GM18520 (cell line): ENCODE results near the gene GLIS1.

Source experiments
- ATAC-seq: cut with Tn5 transposase; IDR thresholded peaks from one replicate; pipeline ENCODE4 v1.9.1; 2021; ENCODE audit not compliant: unreplicated experiment

GLIS1 gene

DNA sequence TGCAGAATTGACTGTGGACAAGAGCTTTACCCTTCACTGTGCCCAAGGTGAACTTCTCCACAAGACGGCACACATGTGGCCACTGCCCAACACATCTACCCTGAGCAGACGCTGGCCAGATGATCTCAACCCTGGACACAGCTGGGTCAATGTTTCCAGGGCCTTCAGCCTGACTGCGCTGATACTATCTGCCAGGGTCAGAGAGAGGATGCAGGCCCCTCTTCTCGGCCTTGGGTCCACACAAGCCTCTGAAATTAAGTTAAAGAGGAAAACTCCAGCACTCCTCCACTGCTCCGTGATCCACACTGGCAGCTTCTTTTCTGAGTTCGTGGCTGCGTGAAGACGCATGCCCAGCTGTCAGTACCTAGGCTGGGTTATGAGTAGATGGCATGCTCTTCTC is 58.1 kb downstream of the GLIS1 start:
- no peak for ATAC-seq

DNA sequence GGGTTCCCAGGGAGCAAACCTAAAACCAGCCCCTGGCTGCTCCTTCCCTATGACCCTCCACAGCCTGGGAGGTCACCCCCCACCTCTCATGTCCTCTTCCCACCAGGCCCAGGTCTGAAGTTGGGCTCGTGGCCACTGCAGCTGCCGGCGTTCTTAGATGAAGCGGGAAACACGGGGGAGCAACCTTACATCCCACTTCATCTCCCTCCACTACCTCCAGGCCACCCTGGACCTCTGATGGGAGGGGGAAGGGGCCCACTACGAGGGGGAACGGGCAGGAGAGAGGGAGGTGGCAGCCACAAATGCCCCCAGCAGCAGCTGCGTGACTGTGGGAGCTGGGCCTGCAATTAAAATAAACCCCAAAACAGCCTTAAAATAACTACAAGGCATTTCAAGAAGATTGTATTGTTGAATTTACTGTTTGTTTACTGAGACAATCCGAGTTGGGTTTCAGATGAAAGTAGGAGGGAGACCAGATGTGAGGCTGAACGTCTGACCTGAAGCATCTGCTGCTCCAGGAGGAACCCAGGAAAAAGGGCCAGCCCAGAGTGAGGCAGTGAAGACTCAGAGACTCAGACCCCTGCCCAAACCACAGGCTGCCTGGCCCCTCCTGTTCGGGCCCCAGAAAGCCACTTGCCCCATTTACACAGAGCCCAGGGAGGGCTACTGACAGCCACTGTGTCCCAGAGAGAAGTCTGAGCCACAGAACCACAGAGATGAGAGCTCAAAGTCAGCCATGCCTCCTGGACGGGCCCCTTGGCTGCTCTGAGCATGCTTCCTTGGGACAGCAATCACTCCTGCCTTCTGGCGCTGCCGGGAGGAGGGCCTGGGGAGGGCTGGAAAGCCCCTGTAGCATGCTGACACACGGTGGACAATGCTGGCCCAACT is 59.8 kb downstream of the GLIS1 start:
- ATAC-seq = no peak

DNA sequence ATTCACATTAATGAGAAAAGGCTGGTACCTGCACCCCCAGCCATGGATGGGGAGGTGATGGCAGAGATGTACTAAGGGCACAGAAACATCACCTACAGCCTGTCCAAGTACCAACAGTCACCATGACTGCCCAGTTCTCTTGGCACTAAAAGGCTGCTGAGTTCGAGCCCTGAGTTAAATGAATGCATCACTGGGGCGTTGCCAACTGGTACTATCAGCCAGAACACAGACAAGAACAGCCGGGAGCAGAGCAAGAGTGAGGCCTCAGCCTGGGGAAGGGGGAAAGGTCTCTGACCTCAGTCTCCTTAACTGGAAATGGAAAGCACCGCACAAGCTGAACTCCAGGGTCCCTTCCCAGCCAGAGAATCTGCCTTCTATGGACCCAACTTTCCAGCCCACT is 60.5 kb downstream of the GLIS1 start:
- no peak for ATAC-seq

DNA sequence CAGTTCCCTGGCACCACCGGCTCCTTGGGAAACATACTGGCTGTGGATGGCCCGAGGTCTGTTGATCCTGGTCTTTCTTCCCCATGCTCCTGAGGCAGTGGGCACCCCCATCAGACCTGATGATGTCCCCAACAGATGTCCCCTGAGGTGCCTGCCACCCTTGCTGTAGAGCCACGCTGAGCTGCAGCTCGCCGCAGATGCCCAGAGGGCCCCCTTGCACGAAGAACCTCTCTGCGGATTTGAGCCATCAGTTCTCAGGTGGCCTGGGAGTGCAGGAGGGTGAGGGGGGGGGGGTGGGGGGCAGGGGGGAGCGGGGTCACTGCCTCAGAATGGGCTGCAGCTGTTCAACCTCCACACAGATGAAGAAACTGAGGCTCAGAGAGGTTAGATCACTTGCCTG is 60.9 kb downstream of the GLIS1 start:
- ATAC-seq = no peak

DNA sequence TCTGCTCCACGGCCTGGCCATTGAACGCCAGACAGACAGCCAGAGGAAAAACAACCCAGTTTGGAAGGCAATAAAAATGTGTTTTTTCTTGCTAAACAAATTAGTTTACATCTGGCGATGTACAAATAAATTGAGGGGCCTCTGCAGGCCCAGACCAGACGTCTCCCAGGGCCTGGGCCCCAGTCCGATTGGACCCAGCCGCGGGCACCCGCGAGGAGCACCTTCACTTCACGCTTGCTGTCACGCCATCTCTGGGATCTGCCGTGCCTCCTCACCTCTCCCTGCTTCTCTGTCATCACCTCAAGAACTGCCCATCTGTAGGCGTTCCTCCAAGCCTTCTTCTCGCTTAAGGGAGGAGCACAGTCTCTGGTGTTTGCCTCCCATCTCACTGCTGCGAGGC is 61.5 kb downstream of the GLIS1 start:
- ATAC-seq = no peak

DNA sequence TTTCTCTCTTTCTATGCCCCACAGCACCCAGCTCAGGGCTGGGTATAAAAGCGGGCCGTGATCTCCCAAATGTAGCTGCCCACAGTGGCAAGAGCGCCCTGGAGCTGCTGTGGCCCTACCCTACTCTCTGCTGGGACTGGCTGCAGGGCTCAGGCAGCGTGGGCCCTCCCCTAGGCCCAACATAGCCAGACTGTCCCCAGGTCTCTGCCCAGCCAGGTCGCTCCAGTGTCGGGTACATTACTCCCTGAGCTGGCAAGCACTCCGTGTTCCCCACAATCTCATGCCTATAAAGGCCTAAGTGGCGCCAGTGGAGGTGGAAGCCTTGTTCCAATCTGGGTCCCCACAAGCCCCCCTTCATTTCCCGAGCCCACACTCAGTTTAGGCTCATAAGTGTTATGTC is 66.2 kb downstream of the GLIS1 start:
- ATAC-seq = no peak

DNA sequence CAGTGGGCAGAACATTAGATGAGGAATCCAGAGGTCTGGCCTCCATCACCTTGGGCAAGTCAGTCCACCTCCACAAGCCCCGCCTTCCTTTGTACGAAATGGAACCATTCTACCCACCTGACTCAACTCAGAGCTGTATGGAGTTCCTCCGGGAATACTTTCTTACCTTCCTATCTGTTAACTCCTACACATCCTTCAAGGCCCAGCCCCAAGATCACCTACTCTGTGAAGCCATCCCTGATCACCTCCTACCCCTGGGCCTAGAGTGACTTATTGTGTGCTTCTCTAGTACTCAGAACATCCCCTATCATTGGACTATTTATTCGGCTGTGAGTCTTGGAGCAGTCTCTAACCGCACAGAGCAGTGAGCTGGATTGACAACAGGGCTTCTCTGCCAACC is 66.7 kb downstream of the GLIS1 start:
- no peak for ATAC-seq

DNA sequence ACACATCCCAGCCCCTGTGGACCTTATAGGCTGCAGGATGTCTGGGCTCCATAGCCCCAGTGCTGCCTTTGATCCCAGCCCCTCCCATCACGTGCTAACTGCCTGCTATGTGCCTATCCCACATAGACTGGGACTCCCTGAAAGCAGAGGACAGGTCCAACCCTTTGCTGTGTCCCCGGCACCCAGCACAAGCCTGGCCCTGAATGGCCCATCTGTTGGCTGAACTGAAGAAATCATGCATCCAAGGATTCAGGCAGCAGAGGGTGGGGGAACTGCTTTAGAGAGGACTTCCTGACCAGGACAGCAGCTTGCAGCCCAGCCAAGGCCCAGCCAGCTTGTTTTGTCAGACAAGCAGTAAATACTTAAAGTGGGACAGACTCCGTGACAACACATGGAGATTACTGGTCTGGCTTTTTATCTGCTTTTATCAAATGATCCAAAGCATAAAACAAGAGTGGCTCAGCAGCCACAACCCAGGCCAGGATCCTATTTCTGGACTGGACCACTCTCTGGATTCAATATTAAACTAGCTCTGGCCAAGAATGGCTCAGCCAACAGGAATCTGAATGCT is 69.3 kb downstream of the GLIS1 start:
- no peak for ATAC-seq

DNA sequence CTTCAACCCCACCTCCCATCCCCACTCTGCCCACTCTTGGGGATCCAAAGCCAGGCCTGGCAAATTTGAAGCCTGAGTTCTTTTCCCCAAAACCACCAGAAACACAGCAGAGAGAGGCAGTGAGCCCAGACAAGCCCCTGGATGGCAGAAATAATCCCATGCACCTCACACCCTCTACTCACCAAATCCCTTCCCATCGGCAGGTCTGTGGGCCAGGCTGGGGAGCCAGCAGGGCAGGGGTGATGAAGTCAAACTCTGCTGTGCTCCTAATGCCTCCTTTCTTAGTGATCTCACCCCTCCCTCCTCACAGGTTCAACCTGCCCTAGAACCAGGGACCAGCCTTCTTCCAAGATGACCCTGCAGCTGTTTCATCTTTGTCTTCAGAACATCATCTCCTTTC is 72.4 kb downstream of the GLIS1 start:
- ATAC-seq = no peak

DNA sequence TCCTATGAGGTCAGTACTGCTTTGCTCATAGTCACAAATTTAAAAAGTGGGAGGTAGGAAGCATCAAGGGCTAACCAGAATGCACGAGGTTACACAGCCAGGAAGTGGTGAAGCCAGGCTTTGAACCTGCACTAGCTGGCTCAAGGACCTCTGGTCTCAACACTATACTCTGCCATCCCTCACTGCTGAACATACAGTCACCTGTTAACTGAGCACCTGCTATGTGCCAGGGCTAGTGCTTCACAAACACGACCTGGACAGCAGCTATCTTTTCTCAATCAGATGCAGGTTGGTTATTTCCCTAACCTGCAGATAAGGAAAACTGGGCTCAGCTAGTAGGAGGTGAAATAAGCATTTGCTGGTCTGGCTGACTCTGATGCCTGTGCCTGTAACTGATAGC is 73.0 kb downstream of the GLIS1 start:
- ATAC-seq = no peak

DNA sequence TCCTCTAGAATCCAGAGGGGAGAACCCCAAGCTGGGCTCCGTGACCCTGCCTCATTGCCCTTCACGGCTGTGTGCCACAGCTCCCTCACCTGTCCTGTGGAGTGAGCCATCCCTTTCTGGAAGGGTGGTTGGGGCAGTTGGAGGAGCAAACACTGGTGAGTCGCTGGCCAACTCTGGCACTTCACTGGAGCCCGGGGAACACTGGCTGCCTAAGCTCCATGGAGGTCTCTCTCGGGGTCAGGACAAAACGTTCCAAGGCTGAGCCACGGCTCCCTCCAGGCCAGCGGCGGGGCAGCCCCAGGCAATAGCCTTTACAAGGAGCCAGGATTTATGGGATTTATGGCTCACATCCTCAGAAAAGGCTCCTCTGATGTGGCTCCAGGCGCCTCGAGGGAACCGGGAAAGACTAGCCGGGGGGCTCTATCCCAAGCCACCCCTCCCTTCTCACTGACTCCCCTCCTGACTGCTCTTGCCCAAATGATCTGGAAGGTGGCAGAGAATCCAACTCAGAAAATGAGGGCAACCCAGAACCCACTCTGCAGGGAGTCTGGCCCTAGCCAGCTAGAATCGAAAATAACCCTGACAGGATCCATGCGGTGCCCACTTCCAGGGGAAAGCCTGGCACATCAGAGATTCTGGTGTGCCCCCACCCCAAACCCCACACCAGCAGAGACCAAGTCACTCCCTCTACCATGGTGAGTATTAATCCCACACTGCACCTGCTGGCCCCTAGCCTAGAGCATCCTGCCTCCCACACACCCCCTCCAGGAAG is 75.2 kb downstream of the GLIS1 start:
- no peak for ATAC-seq

DNA sequence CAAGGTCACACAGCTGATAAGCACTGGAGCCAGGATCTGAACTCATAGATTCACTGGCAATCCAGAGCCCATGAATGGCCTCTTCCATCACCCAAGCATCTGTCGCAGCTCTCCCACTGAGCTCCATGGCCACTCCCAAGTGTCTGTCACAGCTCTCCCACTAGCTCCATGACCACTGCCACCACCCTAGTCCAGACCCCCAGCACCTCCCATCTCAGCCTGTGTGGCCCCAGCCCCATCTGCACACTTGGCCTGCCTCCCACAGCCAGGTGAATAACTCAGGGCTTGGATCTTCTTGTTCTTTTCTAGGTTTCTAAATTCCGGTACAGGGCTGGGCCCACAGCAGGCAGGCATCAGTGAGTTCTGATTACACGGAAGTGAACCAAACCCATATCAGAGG is 76.0 kb downstream of the GLIS1 start:
- ATAC-seq = no peak

DNA sequence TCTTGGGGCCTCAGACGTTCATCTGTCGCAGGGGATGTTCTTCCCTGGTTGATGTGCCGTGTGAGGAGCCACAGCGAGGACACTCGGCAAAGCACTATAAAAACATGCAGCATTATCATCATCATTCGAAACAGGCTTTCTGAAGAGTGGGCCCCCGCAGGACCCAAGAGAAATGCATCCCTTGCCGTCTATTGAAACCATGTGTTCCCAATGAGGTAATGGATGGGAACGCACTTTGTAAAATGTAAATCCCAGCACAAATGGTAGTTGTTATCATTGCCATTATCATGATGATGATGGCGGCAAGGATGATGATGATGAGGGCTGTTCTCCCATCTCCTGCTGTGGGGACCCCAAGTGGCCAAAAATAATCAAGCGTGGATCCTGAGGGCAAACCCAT is 76.8 kb downstream of the GLIS1 start:
- ATAC-seq = no peak

DNA sequence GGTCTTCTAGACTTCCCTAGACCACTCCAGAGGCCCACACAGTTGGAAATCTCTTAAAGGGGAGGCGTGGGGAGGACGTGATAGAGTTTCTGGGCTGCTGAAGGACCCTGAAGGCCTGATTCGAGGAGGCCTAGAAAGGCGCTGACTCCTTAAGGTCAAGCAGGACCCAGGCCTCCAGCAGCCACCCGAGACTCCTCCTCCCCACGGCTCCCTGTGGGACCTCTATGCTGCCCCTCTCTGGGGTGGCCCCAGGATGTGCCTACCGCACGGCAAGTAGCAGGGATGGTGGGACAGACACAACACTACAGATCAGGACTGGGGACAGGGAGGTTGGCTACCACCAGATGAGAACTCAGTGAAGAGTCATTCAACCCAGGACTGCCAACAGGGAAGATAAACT is 77.5 kb downstream of the GLIS1 start:
- no peak for ATAC-seq

DNA sequence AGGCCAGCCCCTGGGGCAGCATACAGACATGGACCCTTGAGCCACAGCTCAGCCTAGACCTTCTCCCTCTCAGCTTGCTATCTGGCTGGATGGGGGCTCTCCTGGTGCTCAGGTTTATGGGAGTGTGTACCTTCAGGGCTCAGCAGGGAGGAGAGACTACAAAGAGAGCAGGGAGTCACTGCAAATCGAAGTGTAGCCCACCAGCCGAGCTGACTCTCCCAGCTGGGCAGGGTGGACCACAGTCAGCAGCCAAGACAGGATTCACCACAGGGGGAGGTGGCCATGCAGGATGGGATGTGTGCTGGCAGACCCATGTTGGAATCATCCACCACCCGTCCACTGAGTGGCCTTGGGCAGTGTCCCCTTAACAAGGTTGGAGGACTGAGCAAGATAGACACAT is 78.3 kb downstream of the GLIS1 start:
- no peak for ATAC-seq

DNA sequence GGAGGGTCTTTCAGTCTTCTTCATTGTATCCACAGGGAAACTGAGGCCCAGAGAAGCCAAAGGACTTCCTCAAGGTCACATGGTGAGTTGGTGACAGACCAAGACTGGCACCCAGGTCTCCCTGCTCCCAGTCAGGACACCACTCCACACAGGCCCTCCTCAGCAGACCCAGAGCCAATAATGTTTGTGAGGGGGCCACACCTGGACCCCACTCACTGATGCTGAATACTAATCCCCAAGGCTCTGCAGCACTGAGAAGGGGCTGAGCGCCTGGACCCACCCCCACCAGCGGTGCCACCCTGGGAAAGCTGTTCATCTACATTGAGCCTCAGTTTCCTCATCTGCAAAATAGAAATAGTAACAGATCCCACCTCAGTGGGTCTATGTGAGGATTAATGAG is 79.5 kb downstream of the GLIS1 start:
- no peak for ATAC-seq

DNA sequence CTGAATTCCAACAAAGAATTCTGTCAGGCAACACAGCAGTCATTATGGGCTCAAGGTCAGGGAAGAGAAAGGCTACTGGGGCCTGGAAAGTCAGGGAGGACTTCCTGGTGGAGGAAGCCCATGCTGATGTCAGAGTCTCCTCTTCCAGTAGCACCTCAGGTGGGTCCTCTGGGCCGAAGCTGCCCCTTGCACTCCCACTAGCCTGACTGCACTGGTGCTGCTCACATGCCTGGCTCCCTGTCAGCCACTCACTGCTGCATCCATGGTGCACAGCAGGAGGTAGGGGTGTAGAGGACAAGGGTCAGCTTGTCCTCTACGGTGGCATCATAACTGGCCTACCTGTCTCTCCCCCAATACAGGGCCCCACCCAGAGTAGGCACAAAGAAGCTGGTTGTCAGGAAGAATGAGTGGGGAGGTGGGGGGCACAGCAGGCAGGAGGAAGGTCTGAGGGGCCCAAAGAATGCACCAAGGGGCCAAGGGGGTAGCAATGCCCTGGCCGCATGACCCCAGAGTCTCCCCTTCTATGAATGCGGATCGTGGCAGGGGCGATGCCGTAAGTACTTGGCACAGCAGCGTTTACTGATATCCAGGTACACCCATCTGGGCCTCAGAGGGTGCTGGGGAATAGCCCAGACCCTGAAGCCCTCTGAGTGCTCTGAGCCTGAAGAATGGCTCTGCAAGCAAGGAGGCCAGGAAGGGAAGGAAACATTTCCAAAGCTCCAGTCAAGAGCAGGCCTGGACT is 80.3 kb downstream of the GLIS1 start:
- no peak for ATAC-seq

DNA sequence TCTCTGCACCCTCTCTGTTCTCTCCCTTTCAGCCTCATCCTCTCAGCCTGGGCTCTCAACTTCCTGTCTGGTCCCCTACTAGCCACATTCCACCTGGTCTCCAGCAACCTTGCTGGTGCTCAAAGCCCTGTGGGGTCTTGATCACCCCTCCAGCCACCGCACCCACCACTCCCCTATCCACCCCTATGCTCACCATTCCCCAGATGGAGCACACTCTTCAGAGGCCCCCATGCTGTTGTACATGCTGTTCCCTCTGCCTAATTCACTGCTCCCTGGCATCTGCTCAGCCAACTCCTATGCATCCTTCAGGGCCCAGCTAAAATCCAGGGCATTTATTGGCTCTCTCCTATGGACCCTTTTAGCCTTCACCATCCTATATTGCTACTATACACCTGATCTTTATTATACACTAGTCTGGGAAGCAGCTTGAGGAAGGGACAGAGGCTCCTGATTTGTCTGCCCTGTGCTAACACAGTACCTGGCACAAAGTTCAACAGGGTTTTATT is 81.0 kb downstream of the GLIS1 start:
- no peak for ATAC-seq

DNA sequence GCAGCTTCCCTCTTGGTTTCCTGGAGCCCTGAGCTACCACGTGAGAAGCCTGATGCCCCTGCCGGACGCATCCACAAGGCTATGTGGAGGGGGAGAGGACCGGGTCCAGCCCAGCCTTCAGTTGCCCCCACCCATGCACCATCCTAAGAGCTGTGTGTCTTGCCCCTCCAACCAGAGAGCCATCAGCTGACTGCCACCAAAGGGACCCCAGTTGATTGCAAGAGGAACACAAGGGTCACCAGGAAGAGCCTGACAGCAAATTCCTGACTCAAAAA is 81.5 kb downstream of the GLIS1 start:
- no peak for ATAC-seq

DNA sequence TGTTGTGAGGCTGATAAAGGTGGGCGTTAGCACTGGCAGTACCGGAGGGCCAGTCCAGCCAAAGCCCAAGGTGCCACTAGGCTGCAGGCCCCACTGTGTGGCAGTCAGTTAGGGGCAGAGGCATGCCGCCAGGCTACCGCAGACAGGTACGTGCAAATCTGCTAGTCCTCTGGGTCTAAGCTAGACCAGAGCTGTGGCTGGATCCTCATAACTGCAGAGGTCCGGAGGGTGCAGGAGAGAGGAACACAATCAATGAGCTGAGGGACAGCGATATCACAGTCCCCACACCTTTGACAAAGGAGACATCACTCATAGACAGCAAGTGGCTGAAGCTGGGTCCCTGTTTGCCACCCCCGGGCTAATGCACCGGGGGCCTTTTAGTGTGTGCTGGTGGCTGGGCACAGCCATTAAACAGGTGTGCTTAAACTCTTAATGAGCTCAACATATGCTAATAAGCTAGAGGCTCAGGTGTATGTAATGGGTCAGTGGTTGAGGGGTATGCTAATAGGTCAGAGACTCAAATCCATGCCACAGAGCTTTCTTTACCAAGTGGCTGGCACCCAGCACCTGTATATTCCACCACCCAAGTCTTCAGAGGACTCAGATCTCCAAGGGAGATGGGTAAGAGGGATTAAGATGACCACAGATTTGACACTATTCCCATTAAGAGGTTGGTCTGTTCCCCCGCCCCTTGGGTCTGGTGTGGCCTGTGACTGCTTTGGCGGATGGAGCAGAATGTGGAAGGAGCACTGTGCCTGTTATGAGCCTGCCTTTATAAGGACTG is 82.0 kb downstream of the GLIS1 start:
- no peak for ATAC-seq
